RWPE2 (cell line): ENCODE data around the gene GALNT17.

Experiments used
- ATAC-seq: fragments of 200-7000 bp; cut with Tn5 transposase; 3 replicates; pipeline ENCODE4 v1.9.1; 2021; ENCODE audit warnings: low read depth
- DNase-seq: peaks from one replicate; pipeline ENCODE4 v3.0.0-alpha.2; 2020; ENCODE audit warnings: low spot score
- H3K27ac ChIP-seq: fragments of 450-650 bp; 2 replicates; pipeline ENCODE4 v1.5.1; 2017; ENCODE audit warnings: mild to moderate bottlenecking; ENCODE audit not compliant: poor library complexity, severe bottlenecking
- H3K27me3 ChIP-seq: fragments of 250-450 bp; sonication (Bioruptor Pico); 2 replicates; pipeline ENCODE4 v1.5.1; 2021; ENCODE audit warnings: mild to moderate bottlenecking, moderate library complexity; ENCODE audit not compliant: insufficient read depth, poor library complexity, severe bottlenecking
- H3K36me3 ChIP-seq: fragments of 250-450 bp; sonication (Bioruptor Pico); 2 replicates; pipeline ENCODE4 v1.5.1; 2020; ENCODE audit warnings: low read depth, mild to moderate bottlenecking, moderate library complexity
- H3K4me1 ChIP-seq: fragments of 250-450 bp; sonication (Bioruptor Pico); 2 replicates; pipeline ENCODE4 v1.5.1; 2021; ENCODE audit warnings: mild to moderate bottlenecking, moderate library complexity; ENCODE audit not compliant: insufficient read depth, poor library complexity, severe bottlenecking
- H3K4me3 ChIP-seq: fragments of 250-450 bp; sonication (Bioruptor Pico); 2 replicates; pipeline ENCODE4 v1.5.1; 2021; ENCODE audit warnings: mild to moderate bottlenecking, moderate library complexity; ENCODE audit not compliant: severe bottlenecking
- H3K9me3 ChIP-seq: fragments of 250-450 bp; sonication (Bioruptor Pico); 2 replicates; pipeline ENCODE4 v1.5.1; 2021; ENCODE audit warnings: mild to moderate bottlenecking, moderate library complexity; ENCODE audit not compliant: severe bottlenecking
- CTCF ChIP-seq: fragments of 450-650 bp; IDR thresholded peaks from one replicate; pipeline ENCODE4 v1.5.1; 2017; ENCODE audit warnings: mild to moderate bottlenecking, moderate library complexity; ENCODE audit not compliant: poor library complexity, severe bottlenecking

Gene GALNT17

GRCh38 chr7:71753236-71753635, 621.3 kb downstream of the GALNT17 start:
- H3K4me3 ChIP-seq: no peak overlapping the region
- H3K27ac ChIP-seq: no peak overlapping the region
- ATAC-seq (no peak), DNase-seq (no peak)
- no peak for TF ChIP-seq CTCF
- no peaks in the 10 kb centered on the region for H3K36me3 ChIP-seq
- H3K4me1 ChIP-seq: no peaks in the 10 kb centered on the region
- H3K27me3 ChIP-seq: no peaks in the 10 kb centered on the region
- peaks cover 3% of the 10 kb centered on the region for H3K9me3 ChIP-seq

GRCh38 chr7:71753956-71754664, 622.2 kb downstream of the GALNT17 start:
- Histone ChIP-seq H3K36me3 (no peaks in the 10 kb centered on the region), H3K27ac (no peak overlapping the region), H3K27me3 (no peaks in the 10 kb centered on the region), H3K9me3 (peaks cover 3% of the 10 kb centered on the region), H3K4me1 (no peaks in the 10 kb centered on the region), H3K4me3 (no peak overlapping the region)
- no peak for TF ChIP-seq CTCF
- ATAC-seq: no peak
- no peak for DNase-seq

- Histone ChIP-seq H3K27me3 (no peaks in the 10 kb centered on the region), H3K9me3 (peaks cover 3% of the 10 kb centered on the region), H3K4me1 (no peaks in the 10 kb centered on the region), H3K36me3 (no peaks in the 10 kb centered on the region), H3K4me3 (no peak overlapping the region), H3K27ac (no peak overlapping the region)
- DNase-seq (no peak), ATAC-seq (no peak)
- TF ChIP-seq CTCF: no peak
Measured at GRCh38 chr7:71754828-71755227, 622.9 kb downstream of the GALNT17 start.

GRCh38 chr7:71761336-71761735, 629.4 kb downstream of the GALNT17 start:
- ATAC-seq: no peak
- DNase-seq: no peak
- Histone ChIP-seq H3K27ac (no peak overlapping the region), H3K27me3 (no peaks in the 10 kb centered on the region), H3K4me1 (no peaks in the 10 kb centered on the region), H3K36me3 (no peaks in the 10 kb centered on the region), H3K9me3 (no peaks in the 10 kb centered on the region), H3K4me3 (no peak overlapping the region)
- no peak for TF ChIP-seq CTCF
